GM12873 (cell line): Measurements from ENCODE around the gene QSOX2.

Experiments
- CTCF ChIP-seq: IDR thresholded peaks from 2 replicates; pipeline ENCODE4 v1.5.1; 2012; ENCODE audit warnings: low read depth, mild to moderate bottlenecking, moderate library complexity, low read length, control low read depth; ENCODE audit not compliant: insufficient read depth; ENCODE audit errors: missing control alignments

QSOX2 gene

GRCh38 chr9:136193127-136193890, 52.3 kb downstream of the QSOX2 start:
- no peak for TF ChIP-seq CTCF

- no peak for TF ChIP-seq CTCF
Observed at GRCh38 chr9:136192289-136193126, 53.1 kb downstream of the QSOX2 start.

GRCh38 chr9:136191960-136192286, 53.7 kb downstream of the QSOX2 start:
- TF ChIP-seq CTCF, result no peak

- TF ChIP-seq CTCF, result no peak
Observed at GRCh38 chr9:136191099-136191959, 54.3 kb downstream of the QSOX2 start.

- TF ChIP-seq CTCF, result no peak
Observed at GRCh38 chr9:136190656-136191055, 55.0 kb downstream of the QSOX2 start.

- no peak for TF ChIP-seq CTCF
Observed at GRCh38 chr9:136190237-136190601, 55.4 kb downstream of the QSOX2 start.
